AG09309 (cell line): ENCODE data around the gene TEX30.

Experiments
- DNase-seq: peaks from one replicate; pipeline ENCODE4 v3.0.0-alpha.2; 2010; ENCODE audit warnings: low read depth
- H3K4me3 ChIP-seq: 2 replicates; pipeline ENCODE4 v1.5.1; 2011; ENCODE audit warnings: mild to moderate bottlenecking, low read depth, low read length, moderate library complexity; ENCODE audit not compliant: control insufficient read depth
- CTCF ChIP-seq: IDR thresholded peaks from 2 replicates; pipeline ENCODE4 v1.5.1; 2011; ENCODE audit warnings: mild to moderate bottlenecking, low read depth, low read length, inconsistent platforms; ENCODE audit not compliant: insufficient read depth, control insufficient read depth; ENCODE audit errors: missing control alignments

Gene TEX30

GRCh38 chr13:102779436-102780159 lies 6.0 kb upstream of the TEX30 start:
- no peak for TF ChIP-seq CTCF
- H3K4me3 ChIP-seq: no peak overlapping the region
- DNase-seq: no peak

- no peak for TF ChIP-seq CTCF
- no peak overlapping the region for H3K4me3 ChIP-seq
- DNase-seq: no peak
These were observed 4.2 kb upstream of the TEX30 start for GRCh38 chr13:102777736-102778135.

GRCh38 chr13:102776271-102776670 lies 2.7 kb upstream of the TEX30 start:
- H3K4me3 ChIP-seq: no peak overlapping the region
- DNase-seq: no peak
- TF ChIP-seq CTCF: no peak

- no peak for DNase-seq
- TF ChIP-seq CTCF: no peak
- H3K4me3 ChIP-seq: no peak overlapping the region
These were observed 1.3 kb upstream of the TEX30 start for GRCh38 chr13:102774591-102775520.

- DNase-seq: no peak
- H3K4me3 ChIP-seq: peak overlapping the region; percentile 97
- no peak for TF ChIP-seq CTCF
These were observed 605 bp upstream of the TEX30 start for GRCh38 chr13:102774214-102774568.

GRCh38 chr13:102772042-102772425 lies 1.6 kb downstream of the TEX30 start:
- DNase-seq: no peak
- H3K4me3 ChIP-seq: no peak overlapping the region

More at GRCh38 chr13:102772042-102772425, 1.6 kb downstream of the TEX30 start:
- no peak for TF ChIP-seq CTCF
